ENCODE measurements around the gene KCND1. TPM values are rescaled to one million over a fixed set of nuclear protein-coding genes. Genes with fewer than 3 reads are reported as not detected.

Gene KCND1
- total RNA-seq, 3 donors from 2014 or later (not counting 1 experiment from before 2014, with no cell fraction given) = 2.7 to 3.6 (median 3.0) TPM

- Mint-ChIP-seq H3K36me3 (peaks cover 2% of the 10 kb centered on the region), H3K27me3 (ENCODE audit: low read depth in 2 of 2) (peaks cover 0 to 6% of the 10 kb centered on the region in 2 donors), H3K27ac (peak overlapping the region; percentile 95 to 97), H3K4me3 (peak overlapping the region; percentile 82), H3K9me3 (no peaks in the 10 kb centered on the region), H3K4me1 (peaks cover 70 to 87% of the 10 kb centered on the region in 2 donors)
- Histone ChIP-seq H3K9me3 (ENCODE audit: control insufficient read depth, insufficient read depth, low read length) (no peaks in the 10 kb centered on the region), H3K27ac (ENCODE audit: low read length) (peak overlapping the region; percentile 99), H3K27me3 (ENCODE audit: control insufficient read depth, insufficient read depth, low read length) (no peaks in the 10 kb centered on the region), H3K36me3 (ENCODE audit: control insufficient read depth, insufficient read depth, low read length) (peaks cover 15% of the 10 kb centered on the region), H3K4me3 (ENCODE audit: low read length) (no peak overlapping the region), H3K4me1 (ENCODE audit: control insufficient read depth, insufficient read depth, low read length) (peaks cover 85% of the 10 kb centered on the region)
- peak; percentile 25 to 39 (median 29) for ATAC-seq
- WGBS (ENCODE audit: insufficient coverage) = 0% methylated on average over 1 of the region's 1 CpG
- TF ChIP-seq, protein P1, sequence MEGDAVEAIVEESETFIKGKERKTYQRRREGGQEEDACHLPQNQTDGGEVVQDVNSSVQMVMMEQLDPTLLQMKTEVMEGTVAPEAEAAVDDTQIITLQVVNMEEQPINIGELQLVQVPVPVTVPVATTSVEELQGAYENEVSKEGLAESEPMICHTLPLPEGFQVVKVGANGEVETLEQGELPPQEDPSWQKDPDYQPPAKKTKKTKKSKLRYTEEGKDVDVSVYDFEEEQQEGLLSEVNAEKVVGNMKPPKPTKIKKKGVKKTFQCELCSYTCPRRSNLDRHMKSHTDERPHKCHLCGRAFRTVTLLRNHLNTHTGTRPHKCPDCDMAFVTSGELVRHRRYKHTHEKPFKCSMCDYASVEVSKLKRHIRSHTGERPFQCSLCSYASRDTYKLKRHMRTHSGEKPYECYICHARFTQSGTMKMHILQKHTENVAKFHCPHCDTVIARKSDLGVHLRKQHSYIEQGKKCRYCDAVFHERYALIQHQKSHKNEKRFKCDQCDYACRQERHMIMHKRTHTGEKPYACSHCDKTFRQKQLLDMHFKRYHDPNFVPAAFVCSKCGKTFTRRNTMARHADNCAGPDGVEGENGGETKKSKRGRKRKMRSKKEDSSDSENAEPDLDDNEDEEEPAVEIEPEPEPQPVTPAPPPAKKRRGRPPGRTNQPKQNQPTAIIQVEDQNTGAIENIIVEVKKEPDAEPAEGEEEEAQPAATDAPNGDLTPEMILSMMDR (IDR thresholded peaks at IDR 0.05) = no peak
- intact Hi-C loops (cut with micrococcal nuclease) = loop anchor here (10.0 kb wide), 1 partner anchor 224 kb away; no protein-coding TSS in a partner anchor
- DNase-seq = peak in 1 of 2 donors; percentile 87
Observed at GRCh38 chrX:48938721-48939425, 32.8 kb downstream of the KCND1 start.

DNA sequence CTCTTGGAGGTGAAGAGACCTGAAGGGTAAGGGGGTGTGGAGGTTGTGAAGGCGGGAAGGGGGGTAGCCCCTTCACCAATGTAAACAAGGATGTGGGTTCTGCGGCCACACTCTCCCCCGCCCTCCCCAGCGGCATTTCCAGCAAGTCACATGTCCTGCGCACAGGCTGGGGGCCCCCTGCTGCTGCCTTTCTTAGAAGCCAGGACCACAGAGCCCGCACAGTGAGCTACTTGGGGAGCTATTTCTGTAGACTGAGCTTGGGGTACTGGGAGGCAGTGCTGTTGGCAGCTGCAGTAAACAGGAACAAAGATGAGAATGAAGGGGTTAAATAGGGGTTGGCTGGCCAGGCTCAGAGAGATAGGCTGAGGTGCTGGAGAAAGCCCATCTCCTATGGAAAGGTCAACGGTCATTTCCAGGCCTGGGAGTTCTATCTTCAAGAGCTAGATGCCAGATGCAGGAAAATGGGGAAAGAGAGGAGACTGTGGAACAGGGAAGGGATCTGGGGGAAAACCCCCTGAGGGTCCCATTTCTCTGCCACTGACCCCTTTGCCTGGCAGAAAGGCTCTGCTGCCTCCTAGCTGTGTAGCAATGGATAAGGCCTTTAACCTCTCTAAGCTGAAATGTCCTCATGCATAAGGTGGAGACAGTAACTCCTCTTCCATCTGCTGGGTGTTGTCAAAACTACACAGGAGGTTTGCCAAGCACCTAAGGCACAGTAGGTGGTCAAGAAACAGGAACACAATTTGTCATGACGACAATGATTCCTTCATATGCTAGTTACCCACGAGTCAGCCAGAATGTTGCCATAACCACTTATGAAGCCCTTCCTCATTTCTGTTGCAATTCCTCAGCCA, 34.4 kb downstream of the KCND1 start:
- no peaks in the 10 kb centered on the region for H3K9me3 Mint-ChIP-seq
- Histone ChIP-seq H3K27ac (ENCODE audit: low read length) (peak overlapping the region; percentile 99), H3K36me3 (ENCODE audit: control insufficient read depth, insufficient read depth, low read length) (peaks cover 16% of the 10 kb centered on the region), H3K4me1 (ENCODE audit: control insufficient read depth, insufficient read depth, low read length) (peaks cover 85% of the 10 kb centered on the region), H3K9me3 (ENCODE audit: control insufficient read depth, insufficient read depth, low read length) (no peaks in the 10 kb centered on the region), H3K27me3 (ENCODE audit: control insufficient read depth, insufficient read depth, low read length) (no peaks in the 10 kb centered on the region), H3K4me3 (ENCODE audit: low read length) (peak overlapping the region; percentile 19)
- peak overlapping the region; percentile 95 to 97 for H3K27ac Mint-ChIP-seq
- intact Hi-C loops (cut with micrococcal nuclease) = loop anchor here (1.0 to 10.0 kb wide), 3 partner anchors 18 to 222 kb away; partner anchors contain the start of genes OTUD5 and PIM2
- peak; percentile 78 to 92 for DNase-seq
- peaks cover 7% of the 10 kb centered on the region for H3K36me3 Mint-ChIP-seq
- peaks cover 60 to 79% of the 10 kb centered on the region in 2 donors for H3K4me1 Mint-ChIP-seq
- TF ChIP-seq, protein P1 (IDR thresholded peaks at IDR 0.05) = peak; percentile 33
- WGBS (ENCODE audit: insufficient coverage) = 1% methylated on average over 8 of the region's 9 CpGs
- peak; percentile 72 to 89 (median 86) for ATAC-seq
- peak overlapping the region; percentile 82 for H3K4me3 Mint-ChIP-seq
- peaks cover 0 to 6% of the 10 kb centered on the region in 2 donors for H3K27me3 Mint-ChIP-seq (ENCODE audit: low read depth in 2 of 2)

- Histone ChIP-seq H3K4me3 (ENCODE audit: low read length) (no peak overlapping the region), H3K27me3 (ENCODE audit: control insufficient read depth, insufficient read depth, low read length) (no peaks in the 10 kb centered on the region), H3K27ac (ENCODE audit: low read length) (peak overlapping the region; percentile 99), H3K4me1 (ENCODE audit: control insufficient read depth, insufficient read depth, low read length) (peaks cover 78% of the 10 kb centered on the region), H3K9me3 (ENCODE audit: control insufficient read depth, insufficient read depth, low read length) (no peaks in the 10 kb centered on the region), H3K36me3 (ENCODE audit: control insufficient read depth, insufficient read depth, low read length) (peaks cover 16% of the 10 kb centered on the region)
- intact Hi-C loops (cut with micrococcal nuclease) = loop anchor here (1.0 to 10.0 kb wide), 3 partner anchors 17 to 222 kb away; partner anchors contain the start of genes OTUD5 and PIM2
- DNase-seq = no peak
- peaks cover 53 to 72% of the 10 kb centered on the region in 2 donors for H3K4me1 Mint-ChIP-seq
- peaks cover 7% of the 10 kb centered on the region for H3K36me3 Mint-ChIP-seq
- peak overlapping the region; percentile 82 for H3K4me3 Mint-ChIP-seq
- H3K27ac Mint-ChIP-seq = peak overlapping the region; percentile 95 to 97
- WGBS (ENCODE audit: insufficient coverage) = 79% methylated on average over 7 of the region's 8 CpGs
- H3K9me3 Mint-ChIP-seq = no peaks in the 10 kb centered on the region
- H3K27me3 Mint-ChIP-seq (ENCODE audit: low read depth in 2 of 2) = peaks cover 0 to 2% of the 10 kb centered on the region in 2 donors
- TF ChIP-seq, protein P1 (IDR thresholded peaks at IDR 0.05) = no peak
- ATAC-seq = no peak
Observed at GRCh38 chrX:48936429-48937053, 35.1 kb downstream of the KCND1 start.

Measured in natural killer cell (primary cell).